Heart left ventricle (tissue), 16 donors: ENCODE results near the gene PLCB4. TPM values are rescaled to one million over a fixed set of nuclear protein-coding genes. Genes with fewer than 3 reads are reported as not detected.

Experiments used
- ATAC-seq, 4 donors: fragments of 200-7000 bp; cut with Tn5 transposase; one replicate each; pipeline ENCODE4 v1.9.1; 2020 to 2022; ENCODE audit warnings: moderate library complexity in 4 of 4, mild to moderate bottlenecking in 3 of 4, moderate number of reproducible peaks in 1 of 4
- DNase-seq, 5 donors: peaks; one replicate each; pipeline ENCODE4 v3.0.0-alpha.2; 2020
- H3K27ac ChIP-seq, 12 donors: fragments of 200-600 bp; sonication (generic) in 4 of 12; one replicate each; pipeline versions ENCODE4 v1.5.0 to v1.8.0; 2016 to 2022; ENCODE audit warnings: mild to moderate bottlenecking in 2 of 12
- H3K27me3 ChIP-seq, 9 donors: fragments of 200-600 bp; sonication (generic) in 2 of 9; one replicate each; pipeline versions ENCODE4 v1.5.1 to v1.8.0; 2016 to 2022; ENCODE audit warnings: mild to moderate bottlenecking in 3 of 9
- H3K36me3 ChIP-seq, 9 donors: fragments of 200-600 bp; sonication (generic) in 2 of 9; one replicate each; pipeline versions ENCODE4 v1.5.0 to v1.8.0; 2018 to 2022; ENCODE audit warnings: mild to moderate bottlenecking in 2 of 9
- H3K4me1 ChIP-seq, 12 donors: fragments of 200-600 bp; sonication (generic) in 4 of 12; one replicate each; pipeline versions ENCODE4 v1.5.0 to v1.8.0; 2016 to 2022; ENCODE audit warnings: mild to moderate bottlenecking in 3 of 12
- H3K4me3 ChIP-seq, 12 donors: fragments of 200-600 bp; sonication (generic) in 4 of 12; one replicate each; pipeline versions ENCODE4 v1.5.0 to v1.8.0; 2017 to 2022; ENCODE audit warnings: mild to moderate bottlenecking in 9 of 12, moderate library complexity in 4 of 12
- H3K9me3 ChIP-seq, 12 donors: fragments of 200-600 bp; sonication (generic) in 4 of 12; one replicate each; pipeline versions ENCODE4 v1.5.0 to v1.8.0; 2016 to 2022; ENCODE audit warnings: mild to moderate bottlenecking in 1 of 12
- POLR2A ChIP-seq, 2 donors: fragments of 450-650 bp; IDR thresholded peaks; one replicate each; pipeline ENCODE4 v1.6.1; 2017; ENCODE audit warnings: antibody characterized with exemption in 2 of 2, mild to moderate bottlenecking in 2 of 2, moderate library complexity in 2 of 2
- WGBS, 4 donors: extraction: QIAGEN DNeasy Blood & Tissue Kit in 2 of 4; methylation state at CpG; one replicate each; pipeline versions ENCODE4 v1.1.5 to v1.1.7; 2013 to 2018; 5-methylcytosine and 5-hydroxymethylcytosine counted together
- intact Hi-C, 10 donors: fragments of 100-400 bp; cut with DNase I; formaldehyde crosslinking; loops; one replicate each; pipeline versions ENCODE4 v1.11.1 to v1.14.2; 2022
- polyA plus RNA-seq, 2 donors: library from polyadenylated mRNA; stranded (reverse); fragments of 200-250 nt; gene quantifications; one replicate each; pipeline ENCODE4 v1.2.3, GENCODE V29; 2013
- total RNA-seq, 9 donors: library from RNA; depleted of rRNA in 2 of 9; stranded (reverse); fragments of >200 nt in 2 of 9; fragmentation: NEBNext Ultra II Directional in 3 of 9; extraction: Animal tissue kit (Norgen Biotek cat#: 25700) in 3 of 9; gene quantifications; one replicate each; pipeline versions ENCODE4 v1.1.0 to v1.2.4, GENCODE V29; 2016 to 2023
- TF ChIP-seq, protein P1 (sequence below), 12 donors: fragments of 200-600 bp; sonication (generic) in 4 of 12; IDR thresholded peaks; one replicate each; pipeline versions ENCODE4 v1.5.0 to v1.8.0; 2018 to 2022; ENCODE audit warnings: antibody characterized with exemption in 12 of 12, mild to moderate bottlenecking in 5 of 12
- donor health status: ischemic (EF 13 %, LVEDD 7.1; RV severe dilation, severe dysfunction).
- donor health status: healthy with polysubstance abuse.
- donor health status: DM: no; HTN: yes; CAD: no.
- donor health status: DM: no; HTN: no; CAD: no.
- donor health status: ischemic (EF 25% LVEDD 6.9; RV normal size, moderate dysfunction).
- donor health status: ischemic (EF 25% LVEDD 5.7; RV mildly dilated, moderate dysfunction).
- donor health status: healthy.
- donor health status: DM: yes; HTN: yes; CAD: no.
- donor health status: ischemic (EF 35%, LVEDD 5.7; RV mildly dilated, moderate dysfunction).
- donor health status: nonischemic (EF 11% LVEDD 7.7; RV severe dilation, severe dysfunction).
- donor health status: DM: yes; HTN: yes; CAD: no.
- donor health status: PGD.
- donor health status: ischemic (EF 29% LVEDD 5.4; RV normal size, mild dysfunction).
- donor health status: nonischemic (EF 23%, LVEDD 6.1; RV moderate dilation, normal function).

Gene PLCB4
- total and polyA plus RNA-seq, 11 donors: 8.4 to 31.8 (median 18.5) TPM

- Histone ChIP-seq H3K27me3 (peaks cover 5 to 20% (median 16%) of the 10 kb centered on the region in 9 donors), H3K27ac (no peak overlapping the region), H3K9me3 (no peaks in the 10 kb centered on the region), H3K36me3 (no peaks in the 10 kb centered on the region), H3K4me3 (no peak overlapping the region), H3K4me1 (peaks cover 0 to 28% (median 3%) of the 10 kb centered on the region in 12 donors)
- TF ChIP-seq, protein P1, sequence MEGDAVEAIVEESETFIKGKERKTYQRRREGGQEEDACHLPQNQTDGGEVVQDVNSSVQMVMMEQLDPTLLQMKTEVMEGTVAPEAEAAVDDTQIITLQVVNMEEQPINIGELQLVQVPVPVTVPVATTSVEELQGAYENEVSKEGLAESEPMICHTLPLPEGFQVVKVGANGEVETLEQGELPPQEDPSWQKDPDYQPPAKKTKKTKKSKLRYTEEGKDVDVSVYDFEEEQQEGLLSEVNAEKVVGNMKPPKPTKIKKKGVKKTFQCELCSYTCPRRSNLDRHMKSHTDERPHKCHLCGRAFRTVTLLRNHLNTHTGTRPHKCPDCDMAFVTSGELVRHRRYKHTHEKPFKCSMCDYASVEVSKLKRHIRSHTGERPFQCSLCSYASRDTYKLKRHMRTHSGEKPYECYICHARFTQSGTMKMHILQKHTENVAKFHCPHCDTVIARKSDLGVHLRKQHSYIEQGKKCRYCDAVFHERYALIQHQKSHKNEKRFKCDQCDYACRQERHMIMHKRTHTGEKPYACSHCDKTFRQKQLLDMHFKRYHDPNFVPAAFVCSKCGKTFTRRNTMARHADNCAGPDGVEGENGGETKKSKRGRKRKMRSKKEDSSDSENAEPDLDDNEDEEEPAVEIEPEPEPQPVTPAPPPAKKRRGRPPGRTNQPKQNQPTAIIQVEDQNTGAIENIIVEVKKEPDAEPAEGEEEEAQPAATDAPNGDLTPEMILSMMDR (IDR thresholded peaks at IDR 0.05): no peak
- no peak for TF ChIP-seq POLR2A (IDR thresholded peaks at IDR 0.05)
- ATAC-seq: no peak
- 81 to 91% (median 88%) methylated on average over 2 of the region's 2 CpGs for WGBS, 4 donors
- intact Hi-C loops: no loop called here
- DNase-seq: no peak
Observed at GRCh38 chr20:9501473-9501872, 432.6 kb downstream of the PLCB4 start.

- intact Hi-C loops: no loop called here
- Histone ChIP-seq H3K27ac (no peak overlapping the region), H3K4me3 (no peak overlapping the region), H3K36me3 (no peaks in the 10 kb centered on the region), H3K4me1 (peaks cover 0 to 47% (median 11%) of the 10 kb centered on the region in 12 donors), H3K27me3 (peaks cover 15 to 42% (median 38%) of the 10 kb centered on the region in 9 donors), H3K9me3 (no peaks in the 10 kb centered on the region)
- 60 to 73% (median 64%) methylated on average over 9 of the region's 9 CpGs for WGBS, 4 donors
- ATAC-seq: no peak
- no peak for DNase-seq
- no peak for TF ChIP-seq POLR2A (IDR thresholded peaks at IDR 0.05)
- TF ChIP-seq, protein P1 (IDR thresholded peaks at IDR 0.05): peak in 2 of 12 donors; percentile 10 to 19
Observed at GRCh38 chr20:9503526-9504245, 434.8 kb downstream of the PLCB4 start.

DNA sequence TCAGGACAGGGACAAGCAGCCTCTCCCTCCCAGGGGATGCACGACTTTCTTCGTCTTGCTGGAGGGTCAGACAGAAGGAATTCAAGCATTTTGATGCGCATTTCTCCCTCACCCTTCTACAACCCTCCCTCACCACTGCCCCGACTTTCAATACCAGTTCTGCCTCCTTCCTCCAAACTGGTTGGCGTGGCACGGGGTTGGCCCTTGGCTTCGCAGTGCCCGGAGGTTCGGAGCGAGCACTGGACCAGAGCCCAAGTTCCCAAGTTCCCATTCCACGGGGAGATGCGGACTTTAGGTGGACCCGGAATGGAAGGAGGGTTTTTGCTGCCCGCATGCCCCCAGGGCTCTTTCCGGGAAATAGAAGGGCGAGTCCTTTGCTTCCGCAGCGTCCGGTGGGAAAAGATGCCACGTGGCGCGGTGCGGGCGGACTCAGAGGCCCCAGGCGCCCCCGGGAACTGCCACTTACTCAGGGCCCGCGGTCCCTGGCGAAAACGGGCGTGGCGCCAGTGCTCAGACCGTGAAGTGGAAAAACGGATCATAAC lies 437.5 kb downstream of the PLCB4 start:
- Histone ChIP-seq H3K9me3 (no peaks in the 10 kb centered on the region), H3K27ac (no peak overlapping the region), H3K4me3 (peak overlapping the region in 8 of 12 donors; percentile 10 to 31 (median 22)), H3K36me3 (no peaks in the 10 kb centered on the region), H3K27me3 (peaks cover 15 to 65% (median 57%) of the 10 kb centered on the region in 9 donors), H3K4me1 (peaks cover 0 to 37% (median 11%) of the 10 kb centered on the region in 12 donors)
- DNase-seq: no peak
- peak in 1 of 4 donors; percentile 30 for ATAC-seq
- intact Hi-C loops: no loop called here
- TF ChIP-seq, protein P1 (IDR thresholded peaks at IDR 0.05): no peak
- TF ChIP-seq POLR2A (IDR thresholded peaks at IDR 0.05): no peak
- WGBS, 4 donors: 5 to 10% (median 6%) methylated on average over 34 of the region's 34 CpGs

DNA sequence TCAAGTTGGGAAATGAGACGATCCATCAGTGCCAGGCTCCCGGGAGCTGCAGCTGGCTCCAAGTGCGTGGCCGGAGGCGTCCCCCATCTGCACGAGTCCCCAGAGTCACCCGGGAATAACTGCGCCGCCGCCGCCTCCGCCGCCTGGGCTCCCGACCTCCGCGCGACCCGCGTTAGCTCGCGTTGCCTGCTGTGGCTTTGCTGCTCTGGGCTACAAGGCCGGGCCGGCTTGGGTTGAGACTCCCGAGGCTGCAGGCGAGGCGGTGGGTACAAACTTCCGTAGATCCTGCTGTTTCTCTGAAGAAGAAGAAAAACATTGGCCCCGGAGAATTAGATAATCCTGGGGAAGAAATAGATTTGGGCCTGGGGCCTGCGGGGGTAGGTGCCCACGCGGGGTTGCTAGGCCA lies 438.1 kb downstream of the PLCB4 start:
- Histone ChIP-seq H3K27me3 (peaks cover 15 to 72% (median 63%) of the 10 kb centered on the region in 9 donors), H3K27ac (no peak overlapping the region), H3K9me3 (no peaks in the 10 kb centered on the region), H3K4me1 (peaks cover 0 to 37% (median 11%) of the 10 kb centered on the region in 12 donors), H3K36me3 (no peaks in the 10 kb centered on the region), H3K4me3 (peak overlapping the region in 8 of 12 donors; percentile 10 to 31 (median 22))
- no peak for DNase-seq
- WGBS, 4 donors: 2 to 3% (median 3%) methylated on average over 25 to 31 of the region's 31 CpGs
- intact Hi-C loops: no loop called here
- no peak for TF ChIP-seq POLR2A (IDR thresholded peaks at IDR 0.05)
- TF ChIP-seq, protein P1 (IDR thresholded peaks at IDR 0.05): no peak
- ATAC-seq: peak in 1 of 4 donors; percentile 12
